PFSK-1 (cell line): ENCODE measurements around the gene LRRC72.

Experiments
- POLR2AphosphoS5 ChIP-seq: IDR thresholded peaks from 2 replicates; pipeline ENCODE4 v1.6.1; 2012; ENCODE audit warnings: low read depth, mild to moderate bottlenecking, control low read depth, low read length, moderate library complexity
- SIN3A ChIP-seq: IDR thresholded peaks from 2 replicates; pipeline ENCODE4 v1.6.1; 2012; ENCODE audit warnings: mild to moderate bottlenecking, low read length, moderate library complexity, borderline replicate concordance; ENCODE audit not compliant: insufficient read depth
- TAF1 ChIP-seq: IDR thresholded peaks from 2 replicates; pipeline ENCODE4 v1.6.1; 2012; ENCODE audit warnings: low read length, control low read depth, borderline replicate concordance; ENCODE audit not compliant: insufficient read depth

DNA sequence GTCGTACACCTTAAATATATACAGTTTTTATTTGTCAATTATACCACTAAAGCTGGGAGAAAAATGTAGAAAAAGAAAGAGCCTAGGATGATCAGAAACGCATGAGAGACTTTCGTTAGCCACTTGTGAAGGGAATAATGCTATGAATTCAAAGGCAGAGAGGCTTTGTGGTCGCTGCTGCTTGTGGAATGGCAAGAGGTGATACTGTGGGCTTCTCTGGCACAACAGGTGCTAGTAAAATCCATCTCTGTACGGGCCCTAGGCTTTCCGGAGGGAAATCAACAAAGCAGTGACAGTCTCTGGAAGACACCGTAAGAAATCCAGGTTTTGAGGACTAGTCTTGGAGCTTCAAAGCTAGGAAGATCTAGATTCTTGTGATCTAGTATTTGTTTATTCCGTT is 52.6 kb downstream of the LRRC72 start:
- no peak for TF ChIP-seq POLR2AphosphoS5
- TF ChIP-seq TAF1 = no peak
- no peak for TF ChIP-seq SIN3A
